Measurements from ENCODE around the gene TMEM115. TPM values are rescaled to one million over a fixed set of nuclear protein-coding genes. Genes with fewer than 3 reads are reported as not detected.

The TMEM115 gene
- 10 to 100 TPM in 11 of 12 donors, not detected in 1; 19.5 to 29.1 (median 22.9) TPM for polyA plus RNA-seq (ENCODE audit: insufficient read length in 12 of 12)
- long read RNA-seq, donor 1, transcript TMEM115-201 (2 exons, 2,197 nt), result major isoform, 29 of 29 reads
- long read RNA-seq, donor 1, partial matches to known transcripts, result 0 of 29 reads
- long read RNA-seq, donor 1, other reads (novel, unspliced or antisense), result 0 of 29 reads
- long read RNA-seq, donor 2, transcript TMEM115-201 (2 exons, 2,197 nt), result major isoform, 19 of 19 reads
- long read RNA-seq, donor 2, partial matches to known transcripts, result 0 of 19 reads
- long read RNA-seq, donor 2, other reads (novel, unspliced or antisense), result 0 of 19 reads
- long read RNA-seq, donor 3, transcript TMEM115-201 (2 exons, 2,197 nt), result major isoform, 11 of 18 reads
- long read RNA-seq, donor 3, partial matches to known transcripts, result 7 of 18 reads
- long read RNA-seq, donor 3, other reads (novel, unspliced or antisense), result 0 of 18 reads
- long read RNA-seq, donor 4, transcript TMEM115-201 (2 exons, 2,197 nt), result major isoform, 7 of 7 reads
- long read RNA-seq, donor 4, partial matches to known transcripts, result 0 of 7 reads
- long read RNA-seq, donor 4, other reads (novel, unspliced or antisense), result 0 of 7 reads
- long read RNA-seq, donor 5, transcript TMEM115-201 (2 exons, 2,197 nt), result major isoform, 23 of 23 reads
- long read RNA-seq, donor 5, partial matches to known transcripts, result 0 of 23 reads
- long read RNA-seq, donor 5, other reads (novel, unspliced or antisense), result 0 of 23 reads
- long read RNA-seq, donor 6, transcript TMEM115-201 (2 exons, 2,197 nt), result major isoform, 14 of 14 reads
- long read RNA-seq, donor 6, partial matches to known transcripts, result 0 of 14 reads
- long read RNA-seq, donor 6, other reads (novel, unspliced or antisense), result 0 of 14 reads
- long read RNA-seq, donor 7, transcript TMEM115-201 (2 exons, 2,197 nt), result major isoform, 10 of 10 reads
- long read RNA-seq, donor 7, partial matches to known transcripts, result 0 of 10 reads
- long read RNA-seq, donor 7, other reads (novel, unspliced or antisense), result 0 of 10 reads
- long read RNA-seq, donor 8, transcript TMEM115-201 (2 exons, 2,197 nt), result major isoform, 21 of 30 reads
- long read RNA-seq, donor 8, partial matches to known transcripts, result 9 of 30 reads
- long read RNA-seq, donor 8, other reads (novel, unspliced or antisense), result 0 of 30 reads
- long read RNA-seq, donor 9, transcript TMEM115-201 (2 exons, 2,197 nt), result major isoform, 19 of 19 reads
- long read RNA-seq, donor 9, partial matches to known transcripts, result 0 of 19 reads
- long read RNA-seq, donor 9, other reads (novel, unspliced or antisense), result 0 of 19 reads
- long read RNA-seq, donor 10, transcript TMEM115-201 (2 exons, 2,197 nt), result major isoform, 15 of 15 reads
- long read RNA-seq, donor 10, partial matches to known transcripts, result 0 of 15 reads
- long read RNA-seq, donor 10, other reads (novel, unspliced or antisense), result 0 of 15 reads
- long read RNA-seq, donor 11, transcript TMEM115-201 (2 exons, 2,197 nt), result major isoform, 14 of 14 reads
- long read RNA-seq, donor 11, partial matches to known transcripts, result 0 of 14 reads
- long read RNA-seq, donor 11, other reads (novel, unspliced or antisense), result 0 of 14 reads

- peak; percentile 98 for DNase-seq
Measured at GRCh38 chr3:50358911-50359759, at the start of gene TMEM115. Gene TMEM115 (minus strand): TSS chr3:50359521. CDS start chr3:50359063, 458 bp downstream.

- no peak for DNase-seq
Measured at GRCh38 chr3:50408443-50408944, 49.2 kb upstream of the TMEM115 start.

- DNase-seq, result no peak
Measured at GRCh38 chr3:50406487-50406886, 47.2 kb upstream of the TMEM115 start.

DNA sequence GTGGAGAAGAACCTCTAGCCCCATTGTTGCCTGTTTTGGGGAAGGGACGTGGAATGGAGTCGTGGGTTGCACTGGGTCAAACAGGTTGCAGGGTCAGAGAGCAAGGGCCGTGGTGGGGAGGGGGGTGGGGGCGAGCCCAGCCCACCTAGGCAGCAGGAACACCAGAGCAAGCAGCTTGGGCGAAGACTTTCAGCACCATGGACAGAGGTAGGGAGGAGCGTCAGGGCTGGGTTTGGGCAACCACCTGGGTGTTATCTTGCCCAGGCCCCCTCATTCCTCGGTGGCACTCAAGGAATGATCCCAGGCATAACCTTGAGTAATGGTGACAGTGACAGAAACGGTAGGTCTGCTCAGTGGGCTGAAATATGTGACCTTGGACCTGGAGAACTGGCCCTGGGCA is 45.9 kb upstream of the TMEM115 start:
- DNase-seq, result no peak

- no peak for DNase-seq
Measured at GRCh38 chr3:50401978-50402595, 42.8 kb upstream of the TMEM115 start.

DNA sequence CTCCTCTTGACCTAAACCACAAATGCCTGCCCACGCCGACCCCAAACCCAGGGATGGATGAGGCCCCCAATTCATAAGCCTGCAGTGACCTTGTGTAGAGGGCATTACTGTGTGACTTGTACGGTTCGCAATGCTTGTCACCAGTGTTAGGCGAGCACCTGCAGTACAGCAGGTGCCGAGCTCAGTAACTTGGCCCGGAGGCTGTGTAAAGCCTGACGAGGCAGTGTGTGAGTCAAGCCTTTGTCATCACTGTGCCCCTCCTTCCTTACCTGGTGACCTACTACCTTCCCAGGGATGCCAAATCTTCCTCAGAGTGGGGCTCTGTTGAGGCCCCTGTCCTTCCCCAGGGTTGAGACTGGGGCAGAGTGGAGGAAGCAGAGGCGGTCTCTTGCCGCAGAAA is 37.2 kb upstream of the TMEM115 start:
- no peak for DNase-seq

DNA sequence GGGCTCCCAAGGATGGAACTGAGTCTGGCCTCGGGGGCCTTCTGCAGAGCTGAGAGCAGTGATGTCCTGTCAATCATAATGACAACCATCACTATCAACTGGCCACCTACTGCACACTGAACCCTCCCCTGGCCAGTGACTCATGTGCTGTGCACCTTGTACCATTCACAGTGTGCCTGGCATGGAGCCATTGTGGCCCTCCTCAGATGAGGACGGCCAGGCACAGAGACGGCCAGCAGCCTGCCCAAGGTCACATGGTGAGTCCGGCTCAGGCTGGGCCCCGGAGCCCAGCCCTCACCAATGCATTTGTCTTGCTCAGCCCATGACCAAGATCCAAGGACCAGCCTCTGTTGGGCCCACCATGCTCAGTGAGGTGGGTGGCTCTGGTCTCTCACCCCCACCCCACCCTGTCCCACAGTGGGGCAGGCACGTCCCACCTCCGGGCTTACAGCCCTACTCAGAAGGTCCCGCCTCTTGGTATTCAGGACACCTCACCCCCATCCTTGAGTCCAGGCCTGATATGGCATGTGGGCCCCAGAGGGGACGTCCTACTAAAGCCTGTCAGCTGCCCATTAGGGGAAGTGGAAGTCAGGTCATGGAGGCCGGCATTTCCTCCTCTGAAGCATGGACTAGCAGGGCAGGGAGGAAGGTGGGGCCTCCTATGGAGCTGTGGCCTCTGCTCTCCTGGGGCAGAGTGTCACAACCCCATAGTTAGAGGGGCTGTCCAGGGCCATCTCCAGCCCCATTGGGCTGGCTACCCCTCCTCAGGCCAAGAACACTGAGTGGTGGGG is 35.9 kb upstream of the TMEM115 start:
- no peak for DNase-seq

- DNase-seq, result no peak
Measured at GRCh38 chr3:50393061-50393460, 33.7 kb upstream of the TMEM115 start.

DNA sequence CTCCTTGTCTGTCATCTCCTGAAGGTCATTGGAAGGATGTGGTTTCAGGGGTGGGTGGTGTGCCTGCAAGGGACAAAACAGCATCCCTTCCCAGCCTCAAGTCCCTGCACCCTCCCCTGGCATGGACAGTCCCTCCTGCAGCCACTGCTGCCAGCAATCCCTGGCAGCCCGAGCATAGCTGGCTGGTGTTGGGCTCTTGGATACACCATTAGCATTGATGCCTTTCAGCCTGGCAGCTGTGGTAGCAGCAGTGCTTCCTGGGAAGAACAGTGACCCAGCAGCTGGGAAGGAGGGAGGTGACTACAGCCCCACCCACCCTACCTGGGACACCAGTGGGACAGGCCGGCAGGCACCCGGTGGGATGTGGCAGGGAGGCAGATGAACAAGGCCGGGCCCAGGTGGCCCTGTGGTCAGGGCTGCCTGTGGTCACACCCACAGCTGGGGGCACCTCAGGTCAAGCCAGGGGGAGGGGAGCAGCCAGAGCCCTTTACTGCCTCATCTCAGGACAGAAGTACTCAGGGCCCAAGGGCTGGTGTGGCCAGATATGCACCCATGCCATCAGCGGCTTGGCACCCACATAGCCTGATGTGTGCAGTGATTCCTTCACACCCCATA is 32.9 kb upstream of the TMEM115 start:
- DNase-seq, result no peak

DNA sequence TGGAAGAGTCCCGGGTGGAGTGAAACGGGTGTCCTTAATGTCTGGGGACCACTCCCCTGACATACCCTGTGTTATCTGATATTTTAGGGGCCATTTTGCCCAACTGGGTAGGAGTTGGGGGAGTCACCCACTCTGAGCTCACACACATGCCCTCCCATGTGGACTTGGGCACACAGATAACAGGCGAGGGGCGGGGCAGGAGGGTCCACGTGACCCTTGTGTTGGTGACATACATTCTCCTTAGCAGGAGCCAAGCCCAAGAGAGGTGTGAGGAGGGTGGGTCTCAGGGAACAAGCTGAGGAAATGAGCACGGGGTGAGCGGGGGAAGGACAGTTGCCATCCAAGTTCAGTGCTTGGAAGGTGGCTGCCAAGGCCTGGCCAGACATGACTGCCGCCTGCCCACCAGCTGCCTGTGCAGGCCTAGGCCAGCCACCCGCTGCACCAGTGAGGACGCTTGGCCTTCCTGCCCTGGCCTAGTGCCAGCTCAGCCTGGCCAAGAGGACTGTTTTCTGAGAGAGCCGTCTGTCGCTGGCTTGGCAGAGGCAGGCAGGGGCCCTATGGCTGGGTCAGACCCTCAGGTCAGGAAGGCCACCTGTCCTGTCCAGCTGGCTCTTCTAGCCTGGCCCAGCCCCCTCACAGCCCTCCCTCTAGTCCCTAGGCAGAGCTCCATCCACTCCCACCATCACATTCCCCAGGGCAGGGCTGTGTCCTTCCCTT is 31.3 kb upstream of the TMEM115 start:
- peak; percentile 49 for DNase-seq

- no peak for DNase-seq
Measured at GRCh38 chr3:50389414-50389767, 30.1 kb upstream of the TMEM115 start.

DNA sequence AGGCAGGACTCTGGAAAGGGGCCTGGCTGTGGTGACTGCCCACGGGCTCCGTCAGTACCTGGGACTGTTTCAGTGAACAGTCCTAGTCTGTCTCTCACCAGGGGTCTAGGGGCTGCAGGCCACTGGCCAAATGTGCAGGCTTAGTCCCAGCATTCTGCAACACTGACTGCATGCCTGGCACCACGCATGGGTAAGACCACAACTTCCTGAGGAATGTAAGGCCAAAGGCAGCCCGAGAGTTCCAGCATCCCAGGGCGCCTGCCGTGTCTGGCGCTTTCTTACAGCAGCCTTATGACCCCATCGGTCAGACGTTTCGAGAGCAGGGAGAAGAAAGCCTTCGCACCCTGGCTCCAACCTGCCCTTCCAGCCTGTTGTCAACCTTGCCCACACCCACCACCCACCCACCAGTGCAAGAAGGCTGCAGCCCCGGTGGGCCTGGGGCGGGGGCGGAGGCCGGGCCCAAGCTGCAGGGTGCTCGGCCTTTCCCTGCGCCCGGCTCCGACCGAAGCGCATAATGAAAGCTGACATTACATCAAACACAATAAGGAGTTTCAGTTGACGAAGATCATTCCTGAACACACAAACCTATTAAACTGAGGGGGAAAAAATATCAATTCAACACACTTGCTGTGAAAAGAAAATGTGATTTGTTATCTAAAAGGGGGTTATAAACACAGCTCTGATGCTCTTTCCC is 29.5 kb upstream of the TMEM115 start:
- DNase-seq, result no peak

- no peak for DNase-seq
Measured at GRCh38 chr3:50388016-50388719, 28.8 kb upstream of the TMEM115 start.

DNA sequence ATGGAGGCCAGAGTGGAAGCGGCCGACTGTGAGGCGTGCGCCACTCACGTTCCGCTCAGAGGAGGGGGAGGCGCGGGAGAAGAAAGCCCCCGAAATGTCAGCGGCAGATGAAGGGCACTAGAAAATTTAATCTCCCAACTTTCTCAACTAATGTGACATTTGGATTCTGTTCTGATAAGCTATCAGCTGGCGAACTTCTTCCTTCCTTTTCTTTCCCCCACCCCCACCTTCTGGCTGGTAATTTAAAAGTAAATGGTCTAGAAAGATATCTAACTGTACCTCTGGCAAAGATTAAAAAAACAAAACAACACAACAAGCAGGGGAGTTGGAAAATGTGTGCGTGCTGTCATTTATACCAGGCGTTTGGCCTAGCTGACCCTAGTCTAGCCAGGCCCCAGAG is 26.4 kb upstream of the TMEM115 start:
- no peak for DNase-seq

GRCh38 chr3:50383750-50384149 is 24.4 kb upstream of the TMEM115 start:
- no peak for DNase-seq

DNA sequence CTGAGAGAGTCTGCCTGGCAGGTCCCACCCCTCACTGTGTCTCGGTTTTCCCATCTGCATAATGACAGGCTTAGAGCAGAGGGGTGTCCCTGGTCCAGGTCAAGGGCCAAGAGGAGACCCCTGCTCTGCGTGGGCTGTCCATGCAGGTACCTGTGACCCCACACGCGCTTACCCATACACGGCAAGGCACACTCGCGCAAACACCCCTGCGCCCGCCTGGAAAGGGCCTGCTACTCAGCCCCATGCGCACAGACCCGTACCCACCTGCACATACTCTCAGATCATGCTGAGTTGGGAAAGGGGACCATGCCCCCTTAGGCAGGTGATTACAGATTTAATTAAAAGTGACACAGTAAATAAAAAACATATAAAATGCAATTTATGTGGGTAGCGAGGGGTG is 23.4 kb upstream of the TMEM115 start:
- DNase-seq, result no peak

Measured in muscle of arm (tissue), 14 donors.